ENCODE data around the gene DCT.

The DCT gene

GRCh38 chr13:94399812-94400211 lies 79.7 kb downstream of the DCT start:
- TF ChIP-seq CTCF (IDR thresholded peaks at IDR 0.05; ENCODE audit: insufficient read depth, low read length, poor library complexity, severe bottlenecking): no peak
- H3K4me3 ChIP-seq (replicated peaks; ENCODE audit: low read depth, low read length): no peak overlapping the region
- no peaks in the 10 kb centered on the region for H3K36me3 ChIP-seq (ENCODE audit: control insufficient read depth, insufficient read depth, low read length)
- H3K27me3 ChIP-seq (replicated peaks; ENCODE audit: control insufficient read depth, insufficient read depth, low read length): no peaks in the 10 kb centered on the region
- DNase-seq (ENCODE audit: extremely low read depth, insufficient read length): no peak

- DNase-seq (ENCODE audit: extremely low read depth, insufficient read length): no peak
- no peaks in the 10 kb centered on the region for H3K36me3 ChIP-seq (ENCODE audit: control insufficient read depth, insufficient read depth, low read length)
- no peak for TF ChIP-seq CTCF (IDR thresholded peaks at IDR 0.05; ENCODE audit: insufficient read depth, low read length, poor library complexity, severe bottlenecking)
- H3K4me3 ChIP-seq (replicated peaks; ENCODE audit: low read depth, low read length): no peak overlapping the region
- H3K27me3 ChIP-seq (replicated peaks; ENCODE audit: control insufficient read depth, insufficient read depth, low read length): no peaks in the 10 kb centered on the region
Measured at GRCh38 chr13:94395860-94396259, 83.6 kb downstream of the DCT start.

GRCh38 chr13:94394723-94395122 lies 84.8 kb downstream of the DCT start:
- TF ChIP-seq CTCF (IDR thresholded peaks at IDR 0.05; ENCODE audit: insufficient read depth, low read length, poor library complexity, severe bottlenecking): no peak

GRCh38 chr13:94390881-94391280 lies 88.6 kb downstream of the DCT start:
- H3K27me3 ChIP-seq (replicated peaks; ENCODE audit: control insufficient read depth, insufficient read depth, low read length): no peaks in the 10 kb centered on the region
- DNase-seq (ENCODE audit: extremely low read depth, insufficient read length): no peak
- TF ChIP-seq CTCF (IDR thresholded peaks at IDR 0.05; ENCODE audit: insufficient read depth, low read length, poor library complexity, severe bottlenecking): no peak
- no peak overlapping the region for H3K4me3 ChIP-seq (replicated peaks; ENCODE audit: low read depth, low read length)
- H3K36me3 ChIP-seq (ENCODE audit: control insufficient read depth, insufficient read depth, low read length): no peaks in the 10 kb centered on the region

More at GRCh38 chr13:94394723-94395122, 84.8 kb downstream of the DCT start:
- no peaks in the 10 kb centered on the region for H3K36me3 ChIP-seq (ENCODE audit: control insufficient read depth, insufficient read depth, low read length)
- no peaks in the 10 kb centered on the region for H3K27me3 ChIP-seq (replicated peaks; ENCODE audit: control insufficient read depth, insufficient read depth, low read length)
- no peak overlapping the region for H3K4me3 ChIP-seq (replicated peaks; ENCODE audit: low read depth, low read length)
- DNase-seq (ENCODE audit: extremely low read depth, insufficient read length): no peak

- no peaks in the 10 kb centered on the region for H3K36me3 ChIP-seq (ENCODE audit: control insufficient read depth, insufficient read depth, low read length)
- no peak overlapping the region for H3K4me3 ChIP-seq (replicated peaks; ENCODE audit: low read depth, low read length)
- TF ChIP-seq CTCF (IDR thresholded peaks at IDR 0.05; ENCODE audit: insufficient read depth, low read length, poor library complexity, severe bottlenecking): no peak
- H3K27me3 ChIP-seq (replicated peaks; ENCODE audit: control insufficient read depth, insufficient read depth, low read length): no peaks in the 10 kb centered on the region
- no peak for DNase-seq (ENCODE audit: extremely low read depth, insufficient read length)
Measured at GRCh38 chr13:94389604-94390351, 89.7 kb downstream of the DCT start.
